Stomach smooth muscle (tissue), 2 donors: ENCODE results near the gene ARHGAP18.

ENCODE experiments used
- H3K27ac ChIP-seq: one replicate; pipeline ENCODE4 v1.7.0; 2013; ENCODE audit warnings: mild to moderate bottlenecking, low read length, inconsistent platforms
- H3K27me3 ChIP-seq, 2 donors: one replicate each; pipeline ENCODE4 v1.7.0; 2013; ENCODE audit warnings: low read length in 2 of 2; ENCODE audit not compliant: insufficient read depth in 2 of 2, control insufficient read depth in 1 of 2
- H3K36me3 ChIP-seq, 2 donors: one replicate each; pipeline ENCODE4 v1.7.0; 2013; ENCODE audit warnings: low read length in 2 of 2; ENCODE audit not compliant: control insufficient read depth in 2 of 2, insufficient read depth in 2 of 2
- H3K4me1 ChIP-seq: one replicate; pipeline ENCODE4 v1.7.0; 2013; ENCODE audit warnings: low read length; ENCODE audit not compliant: control insufficient read depth, insufficient read depth
- H3K4me3 ChIP-seq, 2 donors: one replicate each; pipeline ENCODE4 v1.7.0; 2013; ENCODE audit warnings: low read length in 2 of 2
- H3K9ac ChIP-seq, 2 donors: one replicate each; pipeline ENCODE4 v1.7.0; 2013; ENCODE audit warnings: low read length in 2 of 2, mild to moderate bottlenecking in 1 of 2
- H3K9me3 ChIP-seq, 2 donors: one replicate each; pipeline ENCODE4 v1.7.0; 2013; ENCODE audit warnings: low read length in 2 of 2; ENCODE audit not compliant: control insufficient read depth in 2 of 2
- donor health status: healthy.
- donor health status: Pancreatic carcinoma.

ARHGAP18 gene

DNA sequence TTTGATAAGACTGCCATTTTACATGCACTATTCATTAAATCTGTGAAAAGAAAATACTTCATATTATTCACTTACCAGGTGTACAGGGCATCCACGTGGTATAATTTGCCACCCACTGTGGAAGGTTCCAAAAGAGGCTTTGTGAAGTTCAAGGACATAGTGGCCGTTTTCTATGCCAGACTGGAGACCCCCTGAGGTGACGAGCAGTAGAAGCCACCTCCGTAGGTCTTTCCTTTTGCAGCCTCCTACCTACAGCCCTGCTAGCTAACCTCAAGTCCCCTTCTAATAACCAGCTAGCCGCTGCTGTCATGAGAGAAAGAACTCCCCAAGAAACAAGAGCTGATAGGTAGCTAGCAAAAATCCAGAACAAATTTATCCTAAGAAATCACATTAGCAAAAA lies 110.5 kb downstream of the ARHGAP18 start:
- Histone ChIP-seq H3K9me3 (no peaks in the 10 kb centered on the region), H3K36me3 (no peaks in the 10 kb centered on the region), H3K9ac (no peak overlapping the region), H3K27ac (no peak overlapping the region), H3K27me3 (no peaks in the 10 kb centered on the region), H3K4me3 (no peak overlapping the region), H3K4me1 (no peaks in the 10 kb centered on the region)

DNA sequence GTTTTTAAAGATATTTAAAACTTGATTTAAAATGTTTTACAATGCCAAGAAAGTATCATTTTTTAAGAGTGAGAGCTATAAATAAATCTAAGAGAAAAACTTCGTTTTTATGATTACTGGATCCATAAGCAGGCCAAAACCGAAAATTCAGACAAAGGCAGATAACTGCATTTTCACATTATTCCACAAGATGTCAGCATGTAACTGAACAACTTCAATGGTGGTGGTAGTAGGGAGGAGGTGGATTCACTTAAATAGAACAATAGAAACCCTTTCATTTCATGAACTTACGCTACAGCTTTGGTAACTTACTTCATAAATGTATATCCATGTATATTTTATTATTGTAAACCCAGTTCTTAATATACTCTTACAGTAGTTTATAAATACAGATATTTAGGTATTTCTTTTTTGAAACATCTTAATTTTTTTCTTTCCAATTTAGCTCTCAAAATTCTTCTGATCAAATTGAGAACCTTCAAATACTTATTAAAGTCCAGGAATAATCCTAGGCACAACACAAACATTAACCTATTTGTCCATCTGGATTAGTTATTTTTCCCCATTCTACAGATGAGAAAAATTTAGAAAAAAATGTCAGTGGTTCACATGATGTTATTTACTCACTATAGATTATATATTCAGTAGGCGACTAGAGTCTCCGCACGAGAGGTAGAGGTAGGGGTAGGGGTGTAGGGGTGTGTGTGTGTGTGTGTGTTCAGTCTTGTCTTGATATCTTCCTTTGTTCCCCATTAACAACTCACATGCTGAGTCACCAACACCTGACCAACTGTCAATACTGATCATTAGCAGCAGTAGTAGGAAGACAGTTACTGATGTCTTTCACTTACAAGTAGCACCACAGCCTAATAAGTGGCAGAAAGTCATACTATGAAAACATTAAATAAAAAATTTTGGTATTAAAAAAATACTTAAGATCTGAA lies 111.5 kb downstream of the ARHGAP18 start:
- Histone ChIP-seq H3K27me3 (no peaks in the 10 kb centered on the region), H3K4me3 (no peak overlapping the region), H3K27ac (no peak overlapping the region), H3K9me3 (no peaks in the 10 kb centered on the region), H3K36me3 (no peaks in the 10 kb centered on the region), H3K4me1 (no peaks in the 10 kb centered on the region), H3K9ac (no peak overlapping the region)

DNA sequence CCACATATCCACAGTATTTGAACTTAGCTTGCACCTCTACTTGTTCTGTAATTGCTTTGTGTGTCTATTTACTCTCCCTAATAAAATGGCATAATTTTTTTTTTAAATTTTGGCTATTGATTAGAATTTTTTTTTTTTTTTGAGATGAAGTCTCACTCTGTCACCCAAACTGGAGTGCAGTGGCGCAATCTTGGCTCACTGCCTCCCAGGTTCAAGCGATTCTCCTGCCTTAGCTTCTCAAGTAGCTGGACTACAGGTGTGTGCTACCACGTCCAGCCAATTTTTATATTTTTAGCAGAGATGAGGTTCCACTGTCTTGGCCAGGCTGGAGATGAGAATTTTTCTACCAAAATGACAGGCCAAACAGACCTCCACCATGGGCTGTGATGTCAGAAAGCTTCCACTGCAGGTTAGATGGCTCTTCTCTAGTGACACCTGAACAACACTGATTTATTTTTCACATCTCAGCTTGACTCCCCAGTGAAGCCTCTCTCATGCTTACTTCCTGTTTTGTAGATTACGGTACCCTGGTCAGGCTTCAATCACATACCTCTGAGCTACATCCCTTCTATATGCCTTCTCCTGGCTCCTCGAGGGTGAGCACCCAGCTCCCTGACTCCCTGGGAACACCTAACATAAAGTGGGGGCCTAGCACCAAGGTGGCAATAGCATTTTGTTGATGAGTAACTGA lies 112.8 kb downstream of the ARHGAP18 start:
- Histone ChIP-seq H3K4me1 (no peaks in the 10 kb centered on the region), H3K9me3 (no peaks in the 10 kb centered on the region), H3K36me3 (no peaks in the 10 kb centered on the region), H3K27me3 (no peaks in the 10 kb centered on the region), H3K4me3 (no peak overlapping the region), H3K27ac (no peak overlapping the region), H3K9ac (no peak overlapping the region)

DNA sequence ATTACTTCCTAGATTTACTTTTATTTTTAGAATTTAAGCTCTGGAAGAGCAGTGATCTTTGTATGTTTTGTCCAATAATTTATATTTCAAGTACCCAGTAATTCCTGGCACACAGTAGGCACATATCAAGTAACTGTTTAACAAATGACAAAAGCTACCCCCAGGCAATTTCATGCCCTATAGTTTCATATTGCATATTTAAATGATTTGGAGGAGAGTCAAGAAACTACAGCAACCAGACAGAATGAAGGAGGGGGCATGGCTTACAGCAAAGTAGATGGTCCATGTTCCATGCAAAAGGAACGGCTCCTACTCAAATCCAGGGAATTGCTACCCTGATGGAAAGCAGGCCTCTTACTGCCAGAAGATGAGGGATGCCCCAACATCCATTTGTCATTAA lies 113.5 kb downstream of the ARHGAP18 start:
- Histone ChIP-seq H3K4me1 (no peaks in the 10 kb centered on the region), H3K27ac (no peak overlapping the region), H3K4me3 (no peak overlapping the region), H3K9ac (no peak overlapping the region), H3K27me3 (no peaks in the 10 kb centered on the region), H3K9me3 (no peaks in the 10 kb centered on the region), H3K36me3 (no peaks in the 10 kb centered on the region)

DNA sequence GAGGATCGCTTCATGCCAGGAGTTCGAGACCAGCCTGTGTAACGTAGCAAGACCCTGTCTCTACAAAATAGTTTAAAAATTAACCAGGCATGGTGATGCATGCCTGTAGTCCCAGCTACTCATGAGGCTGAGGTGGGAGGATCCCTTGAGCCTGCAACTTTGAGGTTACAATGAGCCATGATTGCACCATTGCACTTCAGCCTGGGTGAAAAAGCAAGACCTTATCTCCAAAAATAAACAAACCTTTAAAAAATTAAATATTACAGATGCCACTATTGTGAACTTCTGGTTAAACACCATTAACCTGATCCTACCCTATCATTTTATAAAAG lies 116.8 kb downstream of the ARHGAP18 start:
- Histone ChIP-seq H3K27me3 (no peaks in the 10 kb centered on the region), H3K4me1 (no peaks in the 10 kb centered on the region), H3K4me3 (no peak overlapping the region), H3K9ac (no peak overlapping the region), H3K27ac (no peak overlapping the region), H3K36me3 (no peaks in the 10 kb centered on the region), H3K9me3 (no peaks in the 10 kb centered on the region)

DNA sequence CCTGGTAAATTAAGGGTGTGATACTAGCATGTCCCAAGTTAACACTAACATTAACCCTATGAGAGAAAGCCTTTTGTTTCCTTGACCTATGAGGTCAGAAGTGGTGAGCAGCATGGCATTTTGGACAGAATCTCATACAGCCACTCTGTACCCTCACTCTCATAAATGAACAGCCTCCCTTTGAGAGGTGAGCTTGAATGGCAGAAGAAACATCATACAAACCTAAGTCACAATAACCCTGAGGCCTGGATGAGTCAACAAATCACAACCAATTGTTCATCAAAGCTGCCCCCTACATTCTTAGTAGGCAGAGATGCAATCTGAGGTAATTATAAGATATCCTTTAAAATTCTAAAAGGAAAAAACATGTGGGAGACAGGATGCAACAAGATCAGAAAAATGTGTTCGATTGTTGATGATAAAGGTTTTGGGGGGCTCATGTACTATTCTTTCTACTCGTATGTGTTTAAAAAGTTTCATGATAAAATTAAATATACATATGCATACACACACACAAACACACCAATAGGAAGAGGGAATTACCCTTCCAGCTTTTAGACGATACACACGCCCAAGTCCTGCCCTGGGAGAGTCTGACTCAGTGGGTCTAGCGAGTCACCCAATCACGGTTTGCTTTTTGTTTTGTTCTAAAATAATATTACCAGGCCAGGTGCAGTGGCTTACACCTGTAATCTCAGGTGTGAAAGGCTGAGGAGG lies 117.3 kb downstream of the ARHGAP18 start:
- Histone ChIP-seq H3K4me3 (no peak overlapping the region), H3K27ac (no peak overlapping the region), H3K36me3 (no peaks in the 10 kb centered on the region), H3K9ac (no peak overlapping the region), H3K27me3 (no peaks in the 10 kb centered on the region), H3K9me3 (no peaks in the 10 kb centered on the region), H3K4me1 (no peaks in the 10 kb centered on the region)

DNA sequence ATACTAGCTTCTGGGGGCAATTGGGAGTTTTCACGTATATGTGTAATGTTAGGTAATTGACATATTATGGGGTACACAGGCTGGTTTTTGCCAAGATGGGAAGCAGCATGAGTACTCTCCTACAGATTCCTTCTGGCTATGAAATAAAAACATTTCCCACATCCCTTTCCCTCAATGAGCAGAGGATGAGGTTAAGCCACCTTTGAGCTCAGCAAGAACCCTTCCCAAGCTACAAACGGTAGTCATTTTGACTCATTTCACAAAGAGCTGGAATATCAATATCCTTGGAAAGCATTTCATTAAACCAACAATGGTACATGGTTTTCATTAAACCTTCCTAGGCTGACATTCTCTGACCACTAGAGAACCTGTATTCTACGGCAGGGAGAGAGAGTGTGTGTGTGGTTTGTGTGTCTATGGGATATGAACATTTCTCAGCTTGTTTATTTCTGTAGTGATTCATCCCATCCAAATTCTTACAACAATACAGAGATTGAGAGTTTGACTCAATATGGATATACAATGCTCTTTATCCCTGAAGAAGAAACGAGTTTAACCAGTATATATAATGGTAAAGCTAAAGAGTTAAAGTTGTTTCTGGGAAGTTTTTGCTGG lies 119.5 kb downstream of the ARHGAP18 start:
- H3K27ac ChIP-seq, result no peak overlapping the region
- no peak overlapping the region for H3K9ac ChIP-seq
- H3K9me3 ChIP-seq, result no peaks in the 10 kb centered on the region
- H3K27me3 ChIP-seq, result no peaks in the 10 kb centered on the region
- no peak overlapping the region for H3K4me3 ChIP-seq
- no peaks in the 10 kb centered on the region for H3K36me3 ChIP-seq
- no peaks in the 10 kb centered on the region for H3K4me1 ChIP-seq

DNA sequence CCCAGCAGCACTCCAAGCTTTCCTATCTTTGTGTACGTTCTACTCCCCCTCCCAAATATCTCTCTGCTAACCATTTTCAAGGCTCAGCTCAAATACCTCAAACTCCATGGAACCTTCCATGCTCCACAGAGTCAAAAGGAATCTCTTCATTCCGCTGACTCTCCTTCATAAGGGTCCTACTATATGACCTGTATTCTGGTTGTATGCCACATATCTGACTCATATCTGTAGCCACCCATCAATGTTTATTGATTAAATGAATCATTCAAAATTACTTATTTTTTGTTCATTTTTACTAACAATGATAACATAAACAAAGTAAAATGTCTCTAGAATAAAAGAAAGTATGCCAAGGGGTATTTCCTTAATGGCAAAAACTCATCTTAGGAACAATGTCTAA lies 123.2 kb downstream of the ARHGAP18 start:
- H3K27ac ChIP-seq, result no peak overlapping the region
- H3K36me3 ChIP-seq, result no peaks in the 10 kb centered on the region
- H3K9ac ChIP-seq, result no peak overlapping the region
- no peaks in the 10 kb centered on the region for H3K27me3 ChIP-seq
- no peaks in the 10 kb centered on the region for H3K4me1 ChIP-seq
- H3K9me3 ChIP-seq, result no peaks in the 10 kb centered on the region
- H3K4me3 ChIP-seq, result no peak overlapping the region

DNA sequence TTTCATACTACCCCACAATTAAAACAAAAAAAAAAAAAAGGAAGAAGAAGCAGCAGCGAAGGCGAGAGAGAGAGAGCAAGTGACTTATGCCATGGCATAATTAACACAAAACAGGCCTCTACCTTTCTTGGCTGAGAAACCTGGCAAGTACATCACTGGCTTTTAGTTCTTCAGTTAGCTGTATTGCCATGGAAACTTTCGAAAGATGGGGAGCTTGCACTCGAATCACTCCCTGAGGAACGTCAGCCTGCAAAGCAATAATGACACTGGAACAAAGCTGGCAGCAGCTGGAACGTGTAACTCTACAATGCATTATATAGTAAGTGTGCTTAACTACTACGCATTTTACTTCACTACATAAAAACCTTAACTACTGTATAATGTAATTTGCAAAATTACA lies 126.1 kb downstream of the ARHGAP18 start:
- Histone ChIP-seq H3K4me1 (no peaks in the 10 kb centered on the region), H3K9ac (no peak overlapping the region), H3K27me3 (no peaks in the 10 kb centered on the region), H3K9me3 (no peaks in the 10 kb centered on the region), H3K4me3 (no peak overlapping the region), H3K36me3 (no peaks in the 10 kb centered on the region), H3K27ac (no peak overlapping the region)

DNA sequence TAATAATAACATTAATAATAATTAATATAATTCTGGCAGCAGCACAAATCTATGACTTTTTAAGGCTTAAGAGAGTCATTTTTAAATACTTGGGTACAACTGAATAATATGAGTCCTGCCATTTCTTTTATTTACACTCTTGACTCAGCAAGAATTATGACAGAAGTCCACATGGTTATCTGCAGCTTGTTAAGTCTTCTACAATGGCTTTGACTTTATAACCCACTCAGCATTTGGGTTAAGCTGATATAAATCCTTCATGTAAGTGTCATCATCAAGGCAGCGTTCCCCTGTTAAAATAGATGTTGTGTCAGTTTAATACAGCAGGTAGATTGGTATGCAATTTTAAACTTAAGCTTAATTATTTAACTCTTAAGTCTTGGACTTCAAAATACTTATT lies 131.7 kb downstream of the ARHGAP18 start:
- no peaks in the 10 kb centered on the region for H3K9me3 ChIP-seq
- H3K9ac ChIP-seq, result no peak overlapping the region
- H3K27ac ChIP-seq, result no peak overlapping the region
- no peak overlapping the region for H3K4me3 ChIP-seq
- H3K4me1 ChIP-seq, result no peaks in the 10 kb centered on the region
- no peaks in the 10 kb centered on the region for H3K36me3 ChIP-seq
- no peaks in the 10 kb centered on the region for H3K27me3 ChIP-seq
